Lower leg skin (tissue), 3 donors: ENCODE results near the gene CDC42SE2.

Experiments
- POLR2A ChIP-seq, 2 donors: fragments of 450-650 bp; IDR thresholded peaks; one replicate each; pipeline ENCODE4 v1.6.1; 2016 to 2017; ENCODE audit warnings: antibody characterized with exemption in 2 of 2, mild to moderate bottlenecking in 1 of 2, moderate library complexity in 1 of 2
- TF ChIP-seq, protein P1 (sequence below), 3 donors: fragments of 450-650 bp; IDR thresholded peaks; one replicate each; pipeline ENCODE4 v1.5.1; 2016; ENCODE audit warnings: antibody characterized with exemption in 3 of 3, mild to moderate bottlenecking in 3 of 3, moderate library complexity in 2 of 3

- TF ChIP-seq, protein P1, sequence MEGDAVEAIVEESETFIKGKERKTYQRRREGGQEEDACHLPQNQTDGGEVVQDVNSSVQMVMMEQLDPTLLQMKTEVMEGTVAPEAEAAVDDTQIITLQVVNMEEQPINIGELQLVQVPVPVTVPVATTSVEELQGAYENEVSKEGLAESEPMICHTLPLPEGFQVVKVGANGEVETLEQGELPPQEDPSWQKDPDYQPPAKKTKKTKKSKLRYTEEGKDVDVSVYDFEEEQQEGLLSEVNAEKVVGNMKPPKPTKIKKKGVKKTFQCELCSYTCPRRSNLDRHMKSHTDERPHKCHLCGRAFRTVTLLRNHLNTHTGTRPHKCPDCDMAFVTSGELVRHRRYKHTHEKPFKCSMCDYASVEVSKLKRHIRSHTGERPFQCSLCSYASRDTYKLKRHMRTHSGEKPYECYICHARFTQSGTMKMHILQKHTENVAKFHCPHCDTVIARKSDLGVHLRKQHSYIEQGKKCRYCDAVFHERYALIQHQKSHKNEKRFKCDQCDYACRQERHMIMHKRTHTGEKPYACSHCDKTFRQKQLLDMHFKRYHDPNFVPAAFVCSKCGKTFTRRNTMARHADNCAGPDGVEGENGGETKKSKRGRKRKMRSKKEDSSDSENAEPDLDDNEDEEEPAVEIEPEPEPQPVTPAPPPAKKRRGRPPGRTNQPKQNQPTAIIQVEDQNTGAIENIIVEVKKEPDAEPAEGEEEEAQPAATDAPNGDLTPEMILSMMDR (IDR thresholded peaks at IDR 0.05), result no peak
- TF ChIP-seq POLR2A (IDR thresholded peaks at IDR 0.05), result no peak
Measured at GRCh38 chr5:131418846-131419245, 155.0 kb downstream of the CDC42SE2 start.
